Fibroblast of the aortic adventitia (primary cell): ENCODE results near the gene FAM20C. TPM values are rescaled to one million over a fixed set of nuclear protein-coding genes. Genes with fewer than 3 reads are reported as not detected.

Experiments
- DNase-seq: peaks from one replicate; pipeline ENCODE4 v3.0.0-alpha.2; 2010; ENCODE audit warnings: low read depth
- H3K4me3 ChIP-seq: 2 replicates; pipeline ENCODE4 v1.5.1; 2011; ENCODE audit warnings: low read depth, mild to moderate bottlenecking, control low read depth, low read length, moderate library complexity
- CTCF ChIP-seq: IDR thresholded peaks from 2 replicates; pipeline ENCODE4 v1.5.1; 2011; ENCODE audit warnings: mild to moderate bottlenecking, low read length, control low read depth, inconsistent platforms; ENCODE audit not compliant: insufficient read depth
- total RNA-seq: library from RNA; depleted of rRNA; stranded (reverse); fragments of >200 nt; gene quantifications from 2 replicates; pipeline ENCODE4 v1.2.3, GENCODE V29; 2012; ENCODE audit warnings: low replicate concordance

FAM20C gene
- total RNA-seq, 1 donor: 55.5 TPM

DNA sequence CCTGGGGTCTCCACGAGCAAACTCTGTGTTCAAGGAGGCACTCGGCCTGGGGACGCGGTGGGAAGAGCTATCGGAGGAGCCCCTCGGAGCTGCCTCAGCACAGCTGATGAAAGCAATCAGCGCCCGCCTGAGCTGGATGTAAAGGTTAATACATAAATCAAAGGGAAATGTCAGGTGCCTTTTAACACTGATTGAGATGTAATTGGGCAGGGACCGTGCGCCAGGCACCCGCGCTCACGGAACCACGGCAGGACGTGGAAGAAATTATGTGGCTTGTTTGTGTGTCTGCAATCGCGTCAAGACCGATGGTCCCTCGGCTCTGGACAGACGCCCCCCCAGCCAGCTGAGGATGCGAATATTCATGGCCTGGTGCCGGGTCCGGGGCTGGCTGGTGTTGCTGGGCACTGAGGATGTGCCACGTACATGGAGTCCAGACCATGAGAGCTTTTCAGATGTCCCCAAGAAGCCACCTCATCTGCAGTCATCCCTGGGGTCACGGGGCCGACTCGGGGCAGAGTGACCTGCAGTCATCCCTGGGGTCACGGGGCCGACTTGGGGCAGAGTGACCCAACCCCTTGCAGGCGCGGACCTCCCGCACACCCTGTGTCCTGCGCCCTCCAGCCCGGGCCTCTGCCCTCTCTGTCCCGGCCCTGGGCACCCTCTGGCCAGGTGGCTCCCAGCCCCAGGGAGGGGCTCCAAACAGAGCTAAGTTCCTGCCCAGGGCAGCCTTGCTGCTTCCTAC is 113.2 kb downstream of the FAM20C start:
- H3K4me3 ChIP-seq: no peak overlapping the region
- TF ChIP-seq CTCF: no peak
- DNase-seq: no peak

DNA sequence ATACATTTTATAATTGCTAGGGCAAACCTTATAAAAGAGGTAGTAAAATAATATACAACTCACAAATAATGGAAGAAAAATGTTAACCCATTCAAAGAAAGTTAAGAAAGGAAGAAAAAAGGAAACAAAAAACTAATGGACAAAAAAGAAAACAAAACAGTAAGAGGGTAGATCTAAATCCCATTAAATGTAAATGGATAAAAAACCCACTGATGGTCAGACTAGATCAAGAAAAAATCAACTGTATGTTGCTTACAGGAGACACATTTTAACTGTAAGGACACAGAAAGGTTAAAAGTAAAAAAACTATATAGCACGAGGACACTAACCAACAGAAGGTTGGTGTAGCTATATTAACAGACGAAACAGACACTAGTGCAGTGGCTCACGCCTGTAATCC is 115.6 kb downstream of the FAM20C start:
- TF ChIP-seq CTCF: no peak
- H3K4me3 ChIP-seq: no peak overlapping the region
- no peak for DNase-seq

GRCh38 chr7:309586-310228 is 117.3 kb downstream of the FAM20C start:
- TF ChIP-seq CTCF: no peak
- H3K4me3 ChIP-seq: no peak overlapping the region
- DNase-seq: no peak

Other genes with a start within 250 kb of the FAM20C start
- gene FOXL3, start 97.6 kb downstream of the FAM20C start, total RNA-seq: not detected in 2 replicates